ENCODE results near the gene ZNF620.

ZNF620 gene

GRCh38 chr3:40465456-40465855 lies 40.4 kb upstream of the ZNF620 start:
- Histone ChIP-seq H4K20me1 (ENCODE audit: insufficient read depth, low read length) (no peaks in the 10 kb centered on the region), H3K4me2 (ENCODE audit: low read depth, low read length) (no peak overlapping the region), H3K36me3 (replicated peaks; ENCODE audit: insufficient read depth, low read length) (peaks cover 8% of the 10 kb centered on the region), H3K9me3 (replicated peaks; ENCODE audit: insufficient read depth, low read length) (no peaks in the 10 kb centered on the region), H2AFZ (ENCODE audit: low read length) (no peak overlapping the region), H3K27ac (ENCODE audit: low read length) (no peak overlapping the region), H3F3A (ENCODE audit: insufficient read depth, low read length) (peaks cover 30% of the 10 kb centered on the region), H3K9me2 (replicated peaks; ENCODE audit: insufficient read depth, low read length) (no peaks in the 10 kb centered on the region), H3K9ac (ENCODE audit: low read length) (no peak overlapping the region), H3K27me3 (replicated peaks; ENCODE audit: insufficient read depth, low read length) (no peaks in the 10 kb centered on the region), H3K79me2 (ENCODE audit: low read length) (no peaks in the 10 kb centered on the region), H3K4me3 (ENCODE audit: low read length) (no peak overlapping the region), H3K4me1 (ENCODE audit: low read length) (no peaks in the 10 kb centered on the region)
- TF ChIP-seq EZH2phosphoT487 (IDR thresholded peaks at IDR 0.05; ENCODE audit: low read length) = no peak
- TF ChIP-seq EZH2 (optimal IDR thresholded peaks at IDR 0.05; ENCODE audit: low read depth, low read length) = no peak
- TF ChIP-seq CTCF (IDR thresholded peaks at IDR 0.05; ENCODE audit: low read length) = no peak
- DNase-seq = no peak

- Histone ChIP-seq H3K27me3 (replicated peaks; ENCODE audit: insufficient read depth, low read length) (no peaks in the 10 kb centered on the region), H2AFZ (ENCODE audit: low read length) (no peak overlapping the region), H3K36me3 (replicated peaks; ENCODE audit: insufficient read depth, low read length) (peaks cover 6% of the 10 kb centered on the region), H3K9ac (ENCODE audit: low read length) (no peak overlapping the region), H3K9me3 (replicated peaks; ENCODE audit: insufficient read depth, low read length) (no peaks in the 10 kb centered on the region), H3K9me2 (replicated peaks; ENCODE audit: insufficient read depth, low read length) (no peaks in the 10 kb centered on the region), H3K4me2 (ENCODE audit: low read depth, low read length) (no peak overlapping the region), H3K4me3 (ENCODE audit: low read length) (no peak overlapping the region), H3K79me2 (ENCODE audit: low read length) (no peaks in the 10 kb centered on the region), H4K20me1 (ENCODE audit: insufficient read depth, low read length) (no peaks in the 10 kb centered on the region), H3K4me1 (ENCODE audit: low read length) (no peaks in the 10 kb centered on the region), H3K27ac (ENCODE audit: low read length) (no peak overlapping the region), H3F3A (ENCODE audit: insufficient read depth, low read length) (peaks cover 27% of the 10 kb centered on the region)
- TF ChIP-seq EZH2phosphoT487 (IDR thresholded peaks at IDR 0.05; ENCODE audit: low read length) (no peak), EZH2 (optimal IDR thresholded peaks at IDR 0.05; ENCODE audit: low read depth, low read length) (no peak), CTCF (IDR thresholded peaks at IDR 0.05; ENCODE audit: low read length) (no peak)
- no peak for DNase-seq
Measured at GRCh38 chr3:40468018-40468417, 37.8 kb upstream of the ZNF620 start.

GRCh38 chr3:40470701-40471100 lies 35.1 kb upstream of the ZNF620 start:
- H3K4me1 ChIP-seq (ENCODE audit: low read length) = no peaks in the 10 kb centered on the region
- no peak overlapping the region for H3K4me2 ChIP-seq (ENCODE audit: low read depth, low read length)
- H3K9me2 ChIP-seq (replicated peaks; ENCODE audit: insufficient read depth, low read length) = no peaks in the 10 kb centered on the region
- no peak overlapping the region for H3K9ac ChIP-seq (ENCODE audit: low read length)
- no peak overlapping the region for H3K27ac ChIP-seq (ENCODE audit: low read length)
- H3K27me3 ChIP-seq (replicated peaks; ENCODE audit: insufficient read depth, low read length) = no peaks in the 10 kb centered on the region
- H3F3A ChIP-seq (ENCODE audit: insufficient read depth, low read length) = peaks cover 12% of the 10 kb centered on the region
- no peaks in the 10 kb centered on the region for H3K36me3 ChIP-seq (replicated peaks; ENCODE audit: insufficient read depth, low read length)
- no peak overlapping the region for H2AFZ ChIP-seq (ENCODE audit: low read length)
- no peaks in the 10 kb centered on the region for H3K79me2 ChIP-seq (ENCODE audit: low read length)
- TF ChIP-seq EZH2phosphoT487 (IDR thresholded peaks at IDR 0.05; ENCODE audit: low read length) = no peak
- TF ChIP-seq EZH2 (optimal IDR thresholded peaks at IDR 0.05; ENCODE audit: low read depth, low read length) = no peak
- no peak for TF ChIP-seq CTCF (IDR thresholded peaks at IDR 0.05; ENCODE audit: low read length)
- no peaks in the 10 kb centered on the region for H3K9me3 ChIP-seq (replicated peaks; ENCODE audit: insufficient read depth, low read length)
- DNase-seq = no peak
- no peaks in the 10 kb centered on the region for H4K20me1 ChIP-seq (ENCODE audit: insufficient read depth, low read length)
- no peak overlapping the region for H3K4me3 ChIP-seq (ENCODE audit: low read length)
